Non-pigmented ciliary epithelial cell (primary cell): ENCODE results near the gene PRIMPOL.

Experiments used
- DNase-seq: peaks from one replicate; pipeline ENCODE4 v3.0.0-alpha.2; 2010; ENCODE audit warnings: low read depth

The PRIMPOL gene

DNA sequence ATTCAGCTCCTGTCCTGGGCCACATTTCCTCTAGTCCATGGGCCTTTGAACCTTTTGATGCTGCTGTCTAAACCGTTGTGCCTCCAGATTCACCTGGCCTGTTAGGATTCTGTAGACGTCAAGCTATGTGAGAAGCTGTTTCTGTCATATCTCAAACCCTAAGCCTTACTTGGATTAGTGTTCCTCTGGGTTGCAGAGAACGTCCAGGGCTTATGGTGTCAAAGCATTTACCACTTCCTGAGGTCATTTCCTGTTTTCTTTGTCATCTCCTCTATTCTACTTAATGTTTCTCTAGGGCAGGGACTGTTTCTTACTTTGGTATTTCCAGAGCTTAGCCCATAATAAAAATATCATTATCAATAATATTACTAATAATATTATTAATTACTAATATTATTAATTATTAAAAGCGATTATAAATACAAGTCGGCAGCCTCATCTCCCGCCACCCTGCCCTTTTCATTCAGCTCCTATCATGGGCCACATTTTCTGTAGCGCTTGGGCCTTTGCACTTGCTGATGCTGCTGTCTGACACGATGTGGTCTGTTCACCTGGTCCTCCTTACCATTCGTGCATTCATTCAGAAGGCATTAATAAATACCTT lies 19.1 kb downstream of the PRIMPOL start:
- DNase-seq, result no peak

DNA sequence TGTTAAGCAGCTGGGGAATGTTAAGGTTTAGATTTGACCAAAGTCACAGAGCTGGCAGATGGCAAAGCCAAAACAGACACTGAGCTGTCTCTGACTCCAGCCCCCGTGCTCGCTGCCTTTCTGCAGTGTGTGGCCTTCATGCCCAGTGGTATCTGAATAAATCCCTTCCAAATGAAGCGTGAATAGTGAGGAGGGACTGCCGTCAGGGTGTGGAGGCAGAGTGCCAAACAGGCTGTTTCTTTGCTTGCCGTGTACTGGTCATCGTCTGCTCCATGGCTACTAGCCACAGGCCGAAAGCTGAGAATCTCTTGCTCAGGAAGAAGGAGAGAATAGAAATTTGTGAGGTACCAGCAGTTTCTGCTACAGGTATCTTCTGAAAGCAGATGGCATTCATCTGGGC lies 19.7 kb downstream of the PRIMPOL start:
- no peak for DNase-seq

DNA sequence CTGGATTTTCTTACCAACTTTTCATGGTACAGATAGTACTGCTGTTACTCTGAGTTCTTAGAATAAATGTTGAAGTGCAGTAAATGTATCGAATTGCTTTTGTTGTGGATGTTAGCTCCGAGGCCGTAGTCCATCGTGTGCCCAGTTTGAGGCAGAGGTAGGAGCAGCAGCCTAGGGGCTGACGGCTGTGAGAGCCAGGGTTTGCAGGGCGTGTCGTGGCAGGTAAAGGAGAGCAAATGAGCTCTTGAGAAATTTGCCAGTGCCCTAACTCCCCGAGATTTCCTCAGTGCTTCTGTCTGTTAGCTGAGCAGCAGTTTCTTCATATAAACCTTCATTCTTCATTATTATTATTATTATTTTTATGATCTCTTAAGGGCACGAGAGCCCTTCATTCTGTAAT lies 21.6 kb downstream of the PRIMPOL start:
- DNase-seq, result no peak

DNA sequence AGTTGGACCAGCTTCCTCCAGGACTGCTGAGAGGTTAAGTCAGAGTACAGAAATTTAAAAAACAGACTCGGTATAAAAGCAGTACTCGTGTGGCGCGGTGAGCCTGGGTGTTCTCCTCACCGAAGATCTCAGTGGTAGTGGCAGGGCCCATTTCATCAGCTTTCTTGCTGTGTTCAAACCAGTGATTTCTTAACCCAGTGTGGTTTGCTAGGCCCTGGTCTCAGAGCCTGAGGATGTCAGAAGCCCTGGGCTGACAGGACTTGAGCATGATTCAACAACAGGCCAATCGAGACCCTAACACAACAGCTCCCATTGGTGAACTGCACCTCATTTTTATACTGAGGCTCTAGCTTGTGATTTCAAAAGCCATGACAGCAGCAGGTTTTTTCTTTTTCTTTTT lies 23.2 kb downstream of the PRIMPOL start:
- no peak for DNase-seq

DNA sequence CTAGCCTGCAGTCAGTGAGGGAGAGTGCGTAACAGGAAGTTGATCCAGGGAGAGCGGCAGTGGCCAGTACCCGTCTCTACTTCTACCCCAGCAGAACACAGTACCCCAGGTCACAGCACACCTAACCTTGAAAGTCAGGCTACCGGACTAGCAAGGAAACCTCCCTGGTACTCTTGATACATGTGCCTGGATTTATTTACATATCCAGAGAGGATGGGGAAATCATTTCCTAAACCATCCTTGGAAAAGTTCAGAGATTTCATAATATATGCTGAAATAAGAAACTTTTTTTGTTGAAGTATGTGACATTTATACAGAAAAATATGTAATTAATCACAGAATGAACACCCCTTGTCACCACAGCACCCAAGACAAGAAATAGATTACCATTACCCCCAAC lies 24.5 kb downstream of the PRIMPOL start:
- no peak for DNase-seq

DNA sequence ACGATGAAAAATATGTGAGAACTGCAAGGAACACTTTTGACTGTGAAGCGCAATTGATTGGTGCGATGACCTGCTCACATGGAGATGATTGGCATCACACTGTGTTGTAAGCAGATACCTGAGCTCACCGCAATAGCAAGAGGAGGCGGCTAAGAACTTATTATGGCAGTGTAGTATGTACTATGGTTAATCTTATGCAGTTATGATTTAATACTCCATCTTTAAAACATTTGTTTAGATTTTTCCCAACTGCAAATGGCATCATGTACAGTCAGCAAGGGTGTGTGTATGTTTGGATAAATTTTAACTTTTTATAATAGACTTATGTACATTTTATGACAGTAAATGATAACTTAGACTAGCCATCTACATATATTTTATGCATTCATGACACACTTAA lies 25.5 kb downstream of the PRIMPOL start:
- DNase-seq, result no peak

DNA sequence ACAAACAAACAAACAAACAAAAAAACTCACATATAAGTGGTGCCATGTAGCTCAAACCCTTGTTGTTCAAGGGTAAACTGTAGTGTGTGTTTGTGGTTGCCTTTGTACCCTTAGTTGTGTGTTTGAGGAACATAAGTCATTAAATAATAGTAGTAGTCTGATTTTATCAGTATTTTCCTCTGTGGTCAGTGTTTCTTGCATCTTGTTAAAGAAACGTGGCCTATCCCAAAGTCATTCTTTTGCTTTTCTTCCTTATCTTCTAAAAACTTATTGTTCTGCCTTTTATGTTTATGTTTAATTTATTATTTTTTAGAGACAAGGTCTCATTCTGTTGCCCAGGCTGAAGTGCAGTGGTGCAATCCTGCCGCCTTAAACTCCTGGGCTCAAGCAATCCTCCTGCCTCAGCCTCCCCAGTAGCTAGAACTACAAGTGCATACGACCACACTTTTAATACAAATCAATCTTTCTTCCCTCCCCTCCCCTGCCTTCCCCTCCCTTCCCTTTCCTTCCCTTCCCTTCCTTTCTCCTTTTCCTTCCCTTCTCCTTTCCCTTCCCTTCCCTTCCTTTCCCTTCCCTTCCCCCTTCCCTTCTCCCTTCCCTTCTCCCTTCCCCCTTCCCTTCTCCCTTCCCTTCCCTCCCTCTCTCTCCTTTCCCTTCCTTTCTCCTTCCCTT lies 26.4 kb downstream of the PRIMPOL start:
- DNase-seq, result no peak

DNA sequence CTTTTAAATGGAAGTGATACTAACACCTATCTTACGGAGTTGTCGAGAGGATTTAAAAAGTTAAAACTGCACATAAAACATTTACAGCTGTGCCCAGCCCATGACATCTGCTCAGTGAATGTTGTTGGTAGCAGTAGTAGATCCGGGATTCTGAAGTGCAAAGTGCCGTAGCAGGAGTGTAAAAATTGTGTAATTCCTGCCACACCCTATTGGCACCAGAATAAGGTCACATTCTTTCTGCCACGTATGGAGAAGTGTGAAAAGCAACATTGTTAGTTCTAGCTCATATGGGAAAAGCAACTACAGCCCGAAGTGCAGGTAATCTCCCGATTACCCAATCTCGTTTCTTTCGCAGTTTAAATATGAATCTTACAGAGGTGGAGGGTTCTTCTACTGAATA lies 31.2 kb downstream of the PRIMPOL start:
- DNase-seq, result no peak

DNA sequence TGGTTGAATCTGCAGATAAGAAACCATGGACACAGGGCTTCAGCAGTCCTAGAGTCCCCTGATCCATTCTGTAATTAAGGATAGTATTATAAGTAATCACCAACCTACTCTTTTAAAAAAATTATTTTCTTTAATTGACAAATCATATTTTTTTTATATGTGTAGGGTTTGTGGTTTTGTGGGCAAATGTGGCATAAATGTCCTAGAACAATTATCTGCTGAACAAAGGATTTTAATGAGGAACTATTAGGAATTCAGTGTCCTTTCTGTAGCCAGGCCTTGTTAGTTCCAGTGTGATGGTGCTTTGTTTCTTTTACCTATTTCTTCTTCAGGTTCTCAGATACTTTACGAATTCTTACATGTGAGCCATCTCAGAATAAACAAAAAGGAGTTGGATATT lies 32.4 kb downstream of the PRIMPOL start:
- DNase-seq, result no peak

DNA sequence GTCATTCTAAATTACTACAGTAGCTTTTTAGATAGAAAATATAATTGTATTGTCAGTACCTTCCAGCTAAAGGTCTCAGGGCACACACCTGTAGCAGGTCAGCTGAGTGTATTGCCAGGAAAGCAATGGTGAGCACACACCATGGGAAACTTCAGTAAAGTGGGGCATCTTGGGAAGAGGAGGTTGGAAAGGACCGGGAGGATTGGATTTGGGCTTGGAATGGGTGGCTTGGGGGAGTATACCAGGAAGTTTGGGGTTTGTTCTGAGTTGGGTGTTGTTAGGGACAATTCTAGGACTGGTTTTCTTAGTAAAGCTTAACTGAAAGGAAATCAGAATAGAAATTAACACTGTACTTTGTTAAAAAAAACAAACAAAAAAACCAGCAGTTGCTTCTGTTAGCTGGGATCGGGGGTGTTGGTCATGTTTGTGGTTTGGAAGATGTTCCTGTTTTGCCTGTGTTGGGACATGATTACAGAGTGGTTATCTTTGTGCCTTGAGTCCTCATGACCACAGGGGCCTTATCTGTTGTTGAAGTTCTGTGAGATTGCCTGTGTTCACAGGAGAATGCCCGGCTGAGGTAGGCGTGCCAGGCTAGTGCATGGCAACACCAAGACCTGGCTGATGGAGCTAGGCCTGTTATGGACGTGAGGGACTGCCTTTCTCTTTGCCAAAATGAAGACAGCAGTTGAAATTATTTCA lies 35.1 kb downstream of the PRIMPOL start:
- no peak for DNase-seq

DNA sequence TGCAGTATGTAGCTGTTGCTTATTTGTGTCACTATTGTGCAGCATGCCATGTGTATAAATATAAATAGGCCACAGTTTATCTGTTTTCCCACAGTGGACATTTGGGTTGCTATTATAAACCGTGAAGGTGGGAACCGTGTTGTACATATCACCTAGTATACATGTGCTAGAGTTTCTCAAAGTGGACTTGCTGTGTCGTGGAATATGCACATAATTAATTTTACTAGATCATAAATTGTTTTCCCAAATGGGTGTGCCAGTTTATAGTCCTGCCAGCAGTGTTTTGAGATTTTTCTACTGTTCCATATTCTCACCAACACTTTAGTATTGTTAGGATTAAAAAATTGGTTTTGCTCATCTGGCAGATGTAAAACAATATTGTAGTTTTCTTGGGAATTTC lies 38.5 kb downstream of the PRIMPOL start:
- no peak for DNase-seq

DNA sequence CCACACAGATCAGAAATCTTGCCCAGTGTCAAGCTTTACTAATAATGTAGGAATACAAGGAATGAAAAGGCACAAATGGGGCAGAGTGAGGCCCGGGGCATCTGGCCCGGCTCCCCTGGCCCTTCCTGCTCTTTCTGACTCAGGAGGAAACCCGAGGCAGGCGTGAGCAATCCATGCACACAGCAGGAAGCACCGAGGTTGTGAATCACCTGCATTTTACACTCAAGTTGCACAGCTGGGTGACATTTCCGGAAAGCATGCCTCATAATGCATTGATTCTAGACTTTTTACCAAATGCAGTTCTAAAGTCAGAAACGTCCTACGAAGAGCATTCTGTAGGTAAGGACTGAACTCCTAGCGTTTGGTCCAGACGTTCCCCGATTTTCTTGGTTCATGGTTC lies 38.9 kb downstream of the PRIMPOL start:
- DNase-seq, result peak; percentile 87

DNA sequence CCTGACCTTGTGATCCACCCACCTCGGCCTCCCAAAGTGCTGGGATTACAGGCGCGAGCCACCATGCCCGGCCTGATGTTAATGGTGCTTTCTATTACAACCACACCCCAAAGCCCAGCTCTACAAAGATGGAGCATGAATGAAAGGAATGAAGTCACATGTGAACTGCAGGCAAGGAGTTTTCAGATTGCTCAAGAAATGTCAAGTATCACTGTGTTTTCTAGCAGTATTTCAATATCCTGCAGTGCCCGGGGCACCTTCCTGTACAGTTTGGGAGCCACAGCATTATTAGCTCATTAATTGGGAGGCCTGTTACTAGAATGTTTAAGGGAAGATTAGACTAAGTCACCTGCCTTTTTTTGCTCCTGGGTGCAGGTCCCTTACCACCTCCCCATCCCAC lies 40.1 kb downstream of the PRIMPOL start:
- DNase-seq, result no peak

DNA sequence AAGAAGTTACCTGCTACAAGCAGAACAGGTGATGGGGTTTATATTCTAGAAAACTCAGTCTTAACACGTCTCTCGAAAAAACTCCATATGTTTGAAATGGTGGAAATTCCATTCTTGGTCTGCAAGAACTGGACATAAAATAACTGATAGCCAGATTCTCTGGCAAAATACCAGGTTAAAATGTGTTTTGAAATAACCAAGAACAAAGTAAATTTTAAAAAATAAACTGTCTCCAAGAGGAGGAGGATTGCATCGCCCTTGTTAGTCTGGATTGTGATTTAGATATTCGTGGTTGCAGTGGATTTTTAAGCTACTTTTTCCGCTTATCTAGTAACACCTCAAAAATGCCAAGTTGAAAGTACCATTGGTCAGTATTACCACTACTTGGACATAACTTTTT lies 43.5 kb downstream of the PRIMPOL start:
- no peak for DNase-seq

DNA sequence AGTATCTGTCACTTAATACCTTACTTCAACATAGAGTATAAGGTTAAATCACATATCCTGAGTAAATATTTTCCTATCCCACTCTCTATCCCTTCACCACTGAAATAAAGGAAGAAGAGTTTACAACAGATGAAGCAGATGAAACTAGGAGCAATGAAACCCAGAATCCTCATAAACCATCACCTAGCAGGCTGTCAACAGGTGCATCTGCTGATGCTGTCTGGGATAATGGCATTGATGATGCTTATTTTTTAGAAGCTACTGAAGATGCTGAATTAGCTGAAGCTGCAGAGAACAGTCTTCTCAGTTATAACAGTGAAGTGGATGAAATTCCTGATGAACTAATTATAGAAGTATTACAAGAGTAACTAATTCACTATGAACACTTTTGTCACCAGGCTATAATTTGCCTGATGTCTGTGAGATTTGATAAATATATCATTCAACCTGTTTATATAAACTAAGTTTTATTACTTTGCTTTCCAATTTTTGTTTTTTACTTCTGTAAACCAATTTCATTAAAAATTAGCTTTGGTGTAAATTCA lies 44.9 kb downstream of the PRIMPOL start:
- DNase-seq, result no peak

DNA sequence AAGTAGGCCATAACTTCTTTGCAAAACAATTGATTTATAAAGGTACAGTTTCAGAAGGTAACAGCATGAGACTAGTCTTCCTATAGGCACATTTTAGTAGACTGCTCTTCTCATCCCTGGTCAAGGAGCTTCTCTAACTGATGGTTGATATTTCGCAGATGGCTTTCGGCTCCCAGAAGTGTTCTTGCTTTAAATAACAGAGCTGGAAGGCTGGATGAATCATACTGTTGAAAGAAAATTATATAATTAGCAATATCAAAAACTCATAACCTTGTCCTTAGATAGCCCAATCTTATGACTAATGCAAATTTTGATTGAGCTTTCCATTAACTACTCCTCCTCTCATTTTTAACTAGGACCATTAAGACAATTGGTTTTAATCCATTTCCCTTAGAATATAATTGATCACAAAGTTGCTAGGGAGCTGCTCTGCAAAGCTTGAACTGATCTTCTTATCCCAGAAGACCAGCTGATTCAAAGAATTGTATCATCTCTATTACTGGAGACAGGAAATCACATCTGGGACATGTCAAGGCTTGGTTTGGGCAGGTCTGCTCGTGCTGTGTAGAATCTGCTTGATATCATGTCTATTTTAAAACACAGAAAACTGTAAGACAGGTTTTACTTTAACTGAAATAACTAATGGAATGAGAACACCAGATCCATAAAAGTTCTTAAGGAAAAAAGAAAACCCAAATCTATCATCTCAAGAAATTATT lies 45.8 kb downstream of the PRIMPOL start:
- DNase-seq, result no peak

DNA sequence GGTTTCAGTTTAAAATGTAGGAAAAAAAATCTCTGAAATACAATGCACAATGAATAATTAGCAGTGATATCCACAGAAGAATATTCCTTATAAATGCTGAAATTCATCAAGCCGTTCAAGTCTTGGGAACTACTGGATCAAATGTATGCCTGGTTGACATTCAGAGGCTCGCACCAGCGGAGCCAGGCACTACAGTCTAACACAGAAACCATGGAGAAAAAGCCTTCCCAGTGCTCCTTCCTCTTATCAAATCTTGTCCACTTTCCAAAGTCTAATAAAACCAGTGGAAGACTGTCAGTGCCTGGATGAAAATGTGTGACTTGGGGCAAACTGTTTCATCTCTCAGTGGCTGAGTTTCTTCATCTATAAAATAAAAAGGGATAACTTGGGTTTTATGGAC lies 48.4 kb downstream of the PRIMPOL start:
- DNase-seq, result no peak

DNA sequence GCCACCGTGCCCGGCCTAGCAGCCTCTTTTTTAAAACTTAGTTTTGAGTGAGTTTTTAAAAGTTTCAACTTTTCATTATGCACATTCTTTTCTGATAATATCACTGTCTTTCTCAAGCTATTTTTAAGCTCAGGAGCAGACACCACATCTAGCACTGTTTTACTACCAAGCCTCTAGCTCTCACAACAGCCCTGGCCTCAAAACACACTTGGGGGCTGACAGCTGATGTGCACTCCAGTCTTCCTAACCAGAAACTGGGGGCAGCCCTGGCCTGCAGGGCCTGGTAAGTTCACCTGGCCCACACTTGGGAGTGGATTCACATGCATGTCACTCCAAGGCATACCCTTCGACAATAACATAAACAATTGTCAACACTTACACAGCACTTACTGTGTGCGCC lies 50.4 kb downstream of the PRIMPOL start:
- no peak for DNase-seq

DNA sequence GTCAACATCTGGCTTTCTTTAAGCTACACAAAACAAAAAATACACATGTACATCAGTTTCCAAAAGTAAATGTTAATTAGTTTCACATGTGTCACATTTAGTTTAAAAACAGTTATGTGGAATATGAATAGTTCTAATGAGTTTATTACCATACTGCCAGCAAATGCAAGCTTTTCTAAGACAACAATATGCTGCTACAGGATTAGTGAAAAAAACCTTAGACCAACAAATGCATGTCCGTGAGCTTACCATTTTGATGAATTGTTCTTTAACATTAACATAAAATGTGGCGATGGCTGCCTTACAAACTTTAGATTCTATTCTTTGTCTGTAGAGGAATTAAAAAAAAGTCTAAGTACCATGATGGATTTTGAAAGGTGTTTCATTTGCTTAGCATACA lies 52.6 kb downstream of the PRIMPOL start:
- no peak for DNase-seq

DNA sequence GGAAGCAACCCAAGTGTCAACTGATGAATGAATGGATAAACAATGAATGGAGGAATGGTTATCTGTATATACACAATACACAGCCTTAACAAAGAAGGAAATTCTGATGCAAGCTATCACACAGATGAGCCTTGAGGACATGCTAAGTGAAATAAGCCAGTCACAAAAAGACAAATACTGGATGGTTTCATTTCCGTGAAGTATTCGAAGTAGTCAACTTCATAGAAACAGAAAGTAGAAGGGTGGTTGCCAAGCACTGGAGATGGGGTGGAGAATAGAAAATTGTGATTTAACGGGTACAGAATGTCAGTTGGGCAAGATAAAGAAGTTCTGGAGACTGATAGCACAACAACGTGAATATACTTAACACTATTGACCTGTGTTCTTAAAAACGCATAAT lies 56.2 kb downstream of the PRIMPOL start:
- DNase-seq, result no peak

DNA sequence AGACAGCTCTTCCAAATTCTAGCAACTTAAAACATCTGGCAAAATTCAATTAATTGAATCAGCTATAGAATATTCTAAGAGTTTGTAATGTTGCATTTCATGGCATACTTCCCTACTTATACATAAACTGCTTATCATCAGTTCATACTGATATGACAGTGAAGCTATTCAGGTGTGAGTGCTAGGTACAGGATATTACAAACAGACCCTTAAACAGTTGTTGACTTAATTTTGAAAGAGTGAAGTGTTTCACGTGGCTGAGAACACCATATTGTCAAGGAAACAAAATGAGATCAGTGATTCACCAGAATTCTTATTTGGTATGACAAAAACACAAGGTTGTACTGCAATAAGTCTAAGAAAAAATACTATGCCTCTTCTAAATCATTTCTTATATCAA lies 56.9 kb downstream of the PRIMPOL start:
- DNase-seq, result no peak

DNA sequence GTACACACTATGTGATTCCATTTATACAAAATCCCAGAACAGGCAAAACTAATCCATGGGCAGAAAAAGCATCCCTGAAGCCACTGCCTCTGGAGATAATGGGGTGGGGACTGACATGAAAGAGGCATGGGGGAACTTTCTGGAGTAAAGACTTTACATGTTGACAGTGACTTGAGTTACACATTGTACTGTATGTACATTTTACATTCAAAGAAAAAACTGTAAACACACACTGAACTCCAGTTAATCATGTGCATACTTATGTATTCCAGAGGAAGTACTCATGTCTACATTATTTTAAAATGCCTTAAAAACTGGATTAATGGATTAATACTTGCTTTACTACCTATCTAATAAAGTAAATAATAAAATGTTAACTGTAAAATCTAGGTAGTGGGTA lies 62.8 kb downstream of the PRIMPOL start:
- DNase-seq, result no peak

DNA sequence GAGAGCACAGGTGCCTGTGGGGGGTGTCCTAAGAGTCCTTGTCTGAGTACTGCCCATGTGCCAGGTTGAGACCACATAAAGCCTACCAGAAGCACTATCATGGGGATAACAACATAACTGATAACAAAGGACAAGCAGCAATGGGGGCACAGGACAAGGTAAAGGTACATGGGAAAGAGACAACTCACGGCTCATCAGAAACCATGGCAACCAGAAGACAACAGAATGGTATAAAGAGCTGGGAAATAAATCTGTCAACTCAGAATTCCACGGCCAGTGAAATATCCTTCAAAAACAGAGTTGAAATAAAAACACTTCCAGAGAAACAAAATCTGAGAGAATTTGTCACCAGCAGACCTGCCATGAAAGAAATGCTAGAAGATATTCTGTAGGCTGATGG lies 64.3 kb downstream of the PRIMPOL start:
- no peak for DNase-seq
